Stimulated activated CD4-positive, alpha-beta T cell treated with anti-CD3 and anti-CD28 coated beads, Interleukin-4, amount 100 ng/mL, for 48 hours (primary cell): ENCODE results near the gene PLSCR3.
A peak's percentile ranks its signal among the peaks of the same experiment; 100 is the strongest.

Experiments
- DNase-seq, 2 donors: peaks; one replicate each; pipeline ENCODE4 v3.0.0-alpha.2; 2020; ENCODE audit warnings: low read depth in 2 of 2

The PLSCR3 gene

GRCh38 chr17:7406235-7406825, 12.0 kb upstream of the PLSCR3 start:
- DNase-seq: no peak

- no peak for DNase-seq
Measured at GRCh38 chr17:7405350-7406234, 11.3 kb upstream of the PLSCR3 start.

DNA sequence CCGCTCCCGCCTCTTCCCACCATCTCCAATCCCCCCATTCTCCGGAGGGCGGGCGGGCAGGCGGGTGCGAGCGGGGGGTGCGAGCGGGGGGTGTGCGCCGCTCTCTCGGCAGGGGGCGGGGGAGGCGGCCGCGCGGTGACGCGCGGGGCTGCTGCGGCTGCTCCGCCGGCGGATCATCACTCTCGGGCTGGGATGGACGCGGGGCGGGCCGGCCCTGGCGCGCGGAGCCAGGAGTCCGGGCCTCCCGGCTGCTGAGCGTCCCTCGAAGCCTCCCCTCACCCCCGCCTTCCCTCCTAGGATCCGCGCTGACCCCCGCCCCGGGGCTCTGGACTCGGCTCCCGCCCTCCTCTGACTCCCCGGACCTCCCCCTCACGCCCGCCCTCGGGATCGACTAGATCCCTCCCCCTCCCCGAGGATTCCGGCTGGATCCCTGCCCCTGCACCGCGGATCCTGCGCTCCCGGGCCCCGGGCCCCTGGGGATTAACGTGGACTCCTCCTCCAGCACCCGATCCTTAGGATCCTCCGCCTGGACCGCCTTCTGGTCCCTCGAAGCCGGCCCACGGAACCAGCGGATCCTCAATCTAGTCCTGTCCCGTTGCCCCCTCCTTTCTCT, 10.5 kb upstream of the PLSCR3 start:
- peak in 1 of 2 donors; percentile 53 for DNase-seq

DNA sequence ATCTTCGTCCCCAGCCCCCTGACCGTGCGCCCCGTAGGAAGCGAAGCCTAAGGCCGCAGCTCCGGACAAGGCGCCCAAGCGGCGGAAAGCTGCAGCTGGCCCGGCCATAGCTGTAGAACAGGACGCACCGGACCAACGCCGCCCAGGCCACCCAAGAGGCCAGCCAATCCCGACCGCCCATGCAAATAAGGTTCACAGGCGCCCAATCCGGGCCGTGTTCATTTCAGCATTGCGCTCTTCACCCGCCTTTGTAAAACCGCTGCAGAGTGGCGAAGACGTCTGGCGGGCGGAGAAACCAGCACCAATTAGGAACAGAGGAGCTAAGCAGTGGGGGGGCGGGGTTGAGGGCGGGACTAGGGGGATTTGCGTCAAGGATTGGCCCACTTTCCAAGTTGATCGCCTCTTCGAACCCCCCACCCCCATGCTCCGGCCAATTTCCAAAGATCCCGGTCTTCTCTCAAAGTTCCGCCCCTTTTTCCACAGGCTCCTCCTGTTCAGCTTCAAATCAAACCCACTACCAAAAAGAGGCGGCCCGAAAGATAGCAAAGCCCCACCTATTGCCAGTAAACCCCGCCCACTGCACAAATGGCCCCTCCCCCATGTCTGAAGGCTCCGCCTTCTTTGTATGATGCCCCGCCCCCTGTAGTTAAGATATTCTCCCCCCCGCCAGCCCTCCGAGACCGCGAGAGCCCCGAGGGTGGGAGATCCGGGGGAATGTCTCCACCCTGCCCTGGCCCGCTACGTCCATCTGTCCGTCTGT, 9.8 kb upstream of the PLSCR3 start, which contains the start of gene TMEM256:
Gene TMEM256, minus strand, starts transcription at position 121 of the 760 bp plus-strand sequence. Its CDS starts 13 bp downstream, at position 108.
- DNase-seq: peak; percentile 94 to 95

DNA sequence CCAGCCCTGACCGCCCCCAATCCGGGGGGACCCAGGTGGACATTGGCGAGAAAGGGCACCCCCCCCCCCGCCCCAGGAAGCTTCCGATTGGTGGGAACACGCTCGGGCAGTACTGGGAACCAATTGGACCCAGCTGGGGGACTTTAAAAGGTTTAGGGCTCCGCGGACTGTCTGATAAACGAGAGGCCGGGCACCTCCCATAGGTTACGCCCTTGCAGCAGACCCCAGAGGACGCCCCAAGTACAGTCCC, 9.3 kb upstream of the PLSCR3 start:
- no peak for DNase-seq

GRCh38 chr17:7403043-7403726, 8.9 kb upstream of the PLSCR3 start:
- DNase-seq: no peak

- DNase-seq: no peak
Measured at GRCh38 chr17:7398612-7399011, 4.3 kb upstream of the PLSCR3 start.

- no peak for DNase-seq
Measured at GRCh38 chr17:7396147-7396546, 1.8 kb upstream of the PLSCR3 start.

- peak in 1 of 2 donors; percentile 27 for DNase-seq
Measured at GRCh38 chr17:7393613-7394451, 493 bp downstream of the PLSCR3 start.

- no peak for DNase-seq
Measured at GRCh38 chr17:7392696-7393612, 1.4 kb downstream of the PLSCR3 start.

DNA sequence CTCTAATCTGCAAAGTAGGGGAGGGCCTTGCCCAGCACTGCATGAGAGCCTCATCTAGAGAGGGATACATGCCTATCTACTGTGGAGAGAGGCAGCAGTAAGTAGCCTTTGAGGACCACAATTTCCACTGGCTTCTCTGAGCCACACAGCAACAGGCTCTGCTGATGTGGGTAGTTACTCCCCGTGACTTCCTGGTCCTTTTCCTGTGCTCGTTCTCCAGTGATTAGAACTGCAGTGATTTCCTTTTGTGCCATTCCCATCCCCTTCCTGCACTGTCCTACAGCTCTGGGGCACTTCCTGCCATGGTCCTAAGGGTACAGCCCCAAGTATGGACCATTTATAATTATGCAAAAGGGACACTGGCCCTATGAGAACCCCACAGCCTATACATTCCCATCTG, 3.0 kb downstream of the PLSCR3 start:
- DNase-seq: no peak

GRCh38 chr17:7389924-7390910, 4.1 kb downstream of the PLSCR3 start:
- no peak for DNase-seq

GRCh38 chr17:7388856-7389255, 5.5 kb downstream of the PLSCR3 start:
- no peak for DNase-seq

DNA sequence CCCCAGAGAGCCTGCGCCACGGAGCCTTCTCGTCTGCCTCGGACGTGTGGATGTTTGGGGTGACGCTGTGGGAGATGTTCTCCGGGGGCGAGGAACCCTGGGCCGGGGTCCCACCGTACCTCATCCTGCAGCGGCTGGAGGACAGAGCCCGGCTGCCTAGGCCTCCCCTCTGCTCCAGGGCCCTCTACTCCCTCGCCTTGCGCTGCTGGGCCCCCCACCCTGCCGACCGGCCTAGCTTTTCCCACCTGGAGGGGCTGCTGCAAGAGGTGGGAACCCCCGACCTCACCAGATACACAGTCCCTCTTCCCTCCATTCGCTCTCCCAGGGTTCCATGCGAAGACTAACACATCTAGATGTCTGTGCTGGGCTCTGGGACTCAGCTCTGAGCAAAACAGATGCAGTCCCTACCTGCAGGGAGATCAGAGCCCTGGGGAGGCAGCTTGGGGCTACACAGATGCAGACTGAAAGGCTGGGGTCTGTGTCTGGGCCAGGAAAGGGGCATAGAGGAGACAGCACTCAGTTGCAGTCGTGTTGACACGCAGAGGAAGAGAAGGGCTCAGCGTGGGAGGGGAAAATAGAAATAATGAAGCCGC, 9.7 kb downstream of the PLSCR3 start:
- DNase-seq: no peak

GRCh38 chr17:7383742-7384488, 10.4 kb downstream of the PLSCR3 start:
- peak; percentile 54 to 70 for DNase-seq

- no peak for DNase-seq
Measured at GRCh38 chr17:7383371-7383741, 11.0 kb downstream of the PLSCR3 start.

DNA sequence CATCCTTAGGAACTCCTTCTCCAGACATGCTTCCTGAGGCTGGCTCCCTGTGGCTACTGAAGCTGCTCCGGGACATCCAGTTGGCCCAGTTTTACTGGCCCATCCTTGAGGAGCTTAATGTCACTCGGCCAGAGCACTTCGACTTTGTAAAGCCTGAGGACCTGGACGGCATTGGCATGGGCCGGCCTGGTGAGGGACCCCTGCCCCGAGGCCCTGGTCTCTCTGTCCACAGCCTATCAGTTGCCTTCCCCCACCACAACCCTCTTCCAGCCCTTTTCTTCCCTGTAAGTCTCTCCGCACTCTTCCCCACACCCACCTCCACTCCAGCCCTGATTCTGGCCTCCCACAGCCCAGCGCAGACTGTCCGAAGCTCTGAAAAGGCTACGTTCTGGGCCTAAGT, 11.4 kb downstream of the PLSCR3 start:
- DNase-seq: no peak
